ENCODE data around the gene HSPBP1.

DNA sequence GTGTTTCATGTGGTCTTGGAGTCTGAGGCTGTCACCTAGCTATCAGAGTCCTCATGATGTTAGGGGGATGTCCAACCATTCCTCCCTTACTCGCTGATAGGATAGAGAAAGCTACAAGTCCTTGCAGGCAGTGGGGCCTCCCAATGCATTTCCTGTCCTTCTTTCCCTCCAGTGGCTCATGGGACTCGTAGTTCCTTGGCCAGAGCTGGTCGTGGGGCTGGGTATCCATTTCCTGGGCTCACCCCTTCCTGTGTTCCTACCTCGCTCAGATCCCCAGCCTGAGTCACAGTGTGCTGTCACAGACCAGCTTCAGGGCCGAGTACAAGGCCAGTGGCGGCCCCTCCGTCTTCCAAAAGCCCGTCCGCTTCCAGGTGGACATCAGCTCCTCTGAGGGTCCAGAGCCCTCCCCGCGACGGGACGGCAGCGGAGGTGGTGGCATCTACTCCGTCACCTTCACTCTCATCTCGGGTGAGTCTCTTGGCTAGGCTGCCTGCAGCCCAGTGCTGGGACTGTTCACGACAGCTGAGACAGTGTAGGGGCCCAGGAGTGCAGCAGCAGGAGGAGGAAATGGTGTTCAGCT lies 26.2 kb upstream of the HSPBP1 start:
- TF ChIP-seq, protein P1, sequence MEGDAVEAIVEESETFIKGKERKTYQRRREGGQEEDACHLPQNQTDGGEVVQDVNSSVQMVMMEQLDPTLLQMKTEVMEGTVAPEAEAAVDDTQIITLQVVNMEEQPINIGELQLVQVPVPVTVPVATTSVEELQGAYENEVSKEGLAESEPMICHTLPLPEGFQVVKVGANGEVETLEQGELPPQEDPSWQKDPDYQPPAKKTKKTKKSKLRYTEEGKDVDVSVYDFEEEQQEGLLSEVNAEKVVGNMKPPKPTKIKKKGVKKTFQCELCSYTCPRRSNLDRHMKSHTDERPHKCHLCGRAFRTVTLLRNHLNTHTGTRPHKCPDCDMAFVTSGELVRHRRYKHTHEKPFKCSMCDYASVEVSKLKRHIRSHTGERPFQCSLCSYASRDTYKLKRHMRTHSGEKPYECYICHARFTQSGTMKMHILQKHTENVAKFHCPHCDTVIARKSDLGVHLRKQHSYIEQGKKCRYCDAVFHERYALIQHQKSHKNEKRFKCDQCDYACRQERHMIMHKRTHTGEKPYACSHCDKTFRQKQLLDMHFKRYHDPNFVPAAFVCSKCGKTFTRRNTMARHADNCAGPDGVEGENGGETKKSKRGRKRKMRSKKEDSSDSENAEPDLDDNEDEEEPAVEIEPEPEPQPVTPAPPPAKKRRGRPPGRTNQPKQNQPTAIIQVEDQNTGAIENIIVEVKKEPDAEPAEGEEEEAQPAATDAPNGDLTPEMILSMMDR (IDR thresholded peaks at IDR 0.05) = no peak
- peak in 1 of 2 donors; percentile 63 for TF ChIP-seq POLR2A (IDR thresholded peaks at IDR 0.05)

All from adrenal gland (tissue), 5 donors.